GM21515 (cell line): ENCODE measurements around the gene ZNF518A.
"Not testable (repeated sequence)": the region's sequence is repeated elsewhere in the genome, so short reads cannot be mapped to it uniquely, and the experiment has no call there.

Source experiments
- ATAC-seq: cut with Tn5 transposase; IDR thresholded peaks from one replicate; pipeline ENCODE4 v1.9.1; 2021; ENCODE audit not compliant: unreplicated experiment

The ZNF518A gene

GRCh38 chr10:96131621-96132020 is 1.5 kb downstream of the ZNF518A start:
- ATAC-seq = no peak

- ATAC-seq = no peak
Observed at GRCh38 chr10:96133135-96133534, 3.0 kb downstream of the ZNF518A start.

- ATAC-seq = no peak
Observed at GRCh38 chr10:96136810-96137209, 6.7 kb downstream of the ZNF518A start.

- no peak for ATAC-seq
Observed at GRCh38 chr10:96137567-96137966, 7.5 kb downstream of the ZNF518A start.

GRCh38 chr10:96138102-96138501 is 8.0 kb downstream of the ZNF518A start:
- peak; percentile 93 for ATAC-seq

GRCh38 chr10:96152437-96152836 is 22.3 kb downstream of the ZNF518A start:
- no peak for ATAC-seq

- no peak for ATAC-seq
Observed at GRCh38 chr10:96153070-96153469, 23.0 kb downstream of the ZNF518A start.

GRCh38 chr10:96165726-96166125 is 35.6 kb downstream of the ZNF518A start:
- no peak for ATAC-seq

- ATAC-seq = no peak
Observed at GRCh38 chr10:96168546-96168945, 38.4 kb downstream of the ZNF518A start.

- ATAC-seq = no peak
Observed at GRCh38 chr10:96170230-96170629, 40.1 kb downstream of the ZNF518A start.

- no peak for ATAC-seq
Observed at GRCh38 chr10:96172666-96173065, 42.6 kb downstream of the ZNF518A start.

- no peak for ATAC-seq
Observed at GRCh38 chr10:96176985-96177384, 46.9 kb downstream of the ZNF518A start.

- ATAC-seq = no peak
Observed at GRCh38 chr10:96188421-96188820, 58.3 kb downstream of the ZNF518A start.

GRCh38 chr10:96188916-96189315 is 58.8 kb downstream of the ZNF518A start:
- ATAC-seq = no peak

- ATAC-seq = not testable (repeated sequence)
Observed at GRCh38 chr10:96189505-96189904, 59.4 kb downstream of the ZNF518A start.

GRCh38 chr10:96201525-96201924 is 71.4 kb downstream of the ZNF518A start:
- ATAC-seq = no peak

- no peak for ATAC-seq
Observed at GRCh38 chr10:96205580-96205979, 75.5 kb downstream of the ZNF518A start.

GRCh38 chr10:96208271-96208670 is 78.2 kb downstream of the ZNF518A start:
- peak; percentile 72 for ATAC-seq

GRCh38 chr10:96208946-96209345 is 78.8 kb downstream of the ZNF518A start:
- ATAC-seq = no peak

- ATAC-seq = no peak
Observed at GRCh38 chr10:96211764-96212163, 81.7 kb downstream of the ZNF518A start.

GRCh38 chr10:96212911-96213310 is 82.8 kb downstream of the ZNF518A start:
- no peak for ATAC-seq
